Choroid plexus epithelial cell (primary cell): ENCODE measurements around the gene KCNT2.

ENCODE experiments used
- DNase-seq: peaks from one replicate; pipeline ENCODE4 v3.0.0-alpha.2; 2010; ENCODE audit warnings: low read depth
- H3K4me3 ChIP-seq: 2 replicates; pipeline ENCODE4 v1.5.1; 2011; ENCODE audit warnings: low read depth, mild to moderate bottlenecking, control low read depth, low read length, moderate library complexity
- CTCF ChIP-seq: conservative IDR thresholded peaks from 2 replicates; pipeline ENCODE4 v1.5.1; 2011; ENCODE audit warnings: low read depth, mild to moderate bottlenecking, control low read depth, inconsistent platforms, low read length, moderate library complexity

Gene KCNT2

DNA sequence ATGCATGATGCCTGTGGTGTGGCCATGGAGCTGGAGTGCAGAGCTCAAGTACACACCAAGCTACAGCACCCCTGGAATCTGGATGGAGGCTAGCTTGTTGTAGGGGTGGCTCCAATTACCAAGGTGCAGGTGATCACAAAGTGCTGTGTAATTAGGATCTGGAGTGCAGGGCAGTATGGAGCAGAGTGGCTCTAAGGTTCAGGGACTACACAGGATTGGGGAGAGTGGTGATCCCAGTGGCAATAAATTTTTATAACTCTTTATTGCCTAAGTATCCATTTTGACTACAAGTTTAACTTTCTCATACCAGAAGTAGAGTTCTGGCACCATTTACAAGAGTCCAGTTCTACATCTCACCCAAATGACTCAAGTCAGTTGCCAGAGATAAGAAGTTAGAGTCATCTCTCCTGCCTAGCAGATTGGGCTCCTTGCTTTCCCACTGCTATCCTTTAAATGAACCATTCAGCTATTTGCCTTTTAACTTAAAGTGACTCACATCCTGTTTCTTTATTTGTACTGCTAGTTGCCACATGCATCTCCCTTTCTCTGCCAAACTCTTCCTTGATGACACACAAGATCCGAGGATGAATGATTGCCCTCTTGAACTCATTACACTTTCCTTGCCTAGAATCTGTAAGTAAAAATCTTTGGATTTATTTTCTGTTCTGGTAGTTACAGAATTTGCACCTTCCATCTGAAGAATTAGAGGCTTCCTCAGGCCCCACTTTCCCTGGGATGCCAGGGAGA, 427.2 kb downstream of the KCNT2 start:
- no peak overlapping the region for H3K4me3 ChIP-seq
- no peak for TF ChIP-seq CTCF
- DNase-seq: peak; percentile 94

DNA sequence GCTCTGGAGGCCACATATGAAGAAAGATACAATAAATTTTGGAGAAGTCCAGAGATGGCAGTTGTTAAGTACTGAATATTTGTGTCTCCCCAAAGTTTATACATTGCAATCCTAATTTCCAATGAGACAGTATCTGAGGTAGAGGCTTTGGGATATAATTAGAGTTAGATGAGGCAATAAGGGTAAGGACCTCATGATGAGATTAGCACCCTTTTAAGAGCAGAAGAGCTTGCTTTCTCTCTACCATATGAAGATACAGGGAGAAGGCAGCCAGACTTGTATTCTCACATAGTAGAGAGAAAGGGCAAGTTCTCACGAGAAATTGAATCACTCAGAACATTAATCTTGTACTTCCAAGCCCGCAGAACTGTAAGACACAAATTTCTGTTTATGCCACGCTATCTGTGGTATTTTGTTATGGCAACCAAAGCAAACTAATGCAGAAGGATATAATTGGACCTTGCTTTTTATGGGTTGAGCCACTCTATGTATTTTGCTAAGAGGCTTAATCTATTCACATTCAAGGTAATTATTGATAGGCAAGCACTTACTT, 430.1 kb downstream of the KCNT2 start:
- TF ChIP-seq CTCF: no peak
- H3K4me3 ChIP-seq: no peak overlapping the region
- DNase-seq: no peak
